ENCODE measurements around the gene ABHD2.

Gene ABHD2

GRCh38 chr15:89091627-89092220 lies 3.5 kb downstream of the ABHD2 start:
- H3K36me3 ChIP-seq (ENCODE audit: control insufficient read depth, insufficient read depth, low read length) = no peaks in the 10 kb centered on the region
- no peaks in the 10 kb centered on the region for H3K4me1 ChIP-seq
- H3K9me3 ChIP-seq (ENCODE audit: control insufficient read depth, low read length) = no peaks in the 10 kb centered on the region
- H3K9ac ChIP-seq = no peak overlapping the region
- peaks cover 13% of the 10 kb centered on the region for H3K79me2 ChIP-seq
- no peak for TF ChIP-seq CTCF (IDR thresholded peaks at IDR 0.05)
- no peak overlapping the region for H3K4me3 ChIP-seq (ENCODE audit: low read depth, low read length)
- H3K27ac ChIP-seq = peak overlapping the region; percentile 42
- H3K27me3 ChIP-seq (ENCODE audit: control insufficient read depth, insufficient read depth, low read length) = no peaks in the 10 kb centered on the region
- no peak overlapping the region for H3K4me2 ChIP-seq (ENCODE audit: low read length)
- H2AFZ ChIP-seq = no peak overlapping the region

- no peaks in the 10 kb centered on the region for H3K27me3 ChIP-seq (ENCODE audit: control insufficient read depth, insufficient read depth, low read length)
- no peak overlapping the region for H3K9ac ChIP-seq
- H3K4me1 ChIP-seq = no peaks in the 10 kb centered on the region
- no peaks in the 10 kb centered on the region for H3K36me3 ChIP-seq (ENCODE audit: control insufficient read depth, insufficient read depth, low read length)
- no peak overlapping the region for H3K27ac ChIP-seq
- no peak overlapping the region for H2AFZ ChIP-seq
- peaks cover 13% of the 10 kb centered on the region for H3K79me2 ChIP-seq
- TF ChIP-seq CTCF (IDR thresholded peaks at IDR 0.05) = no peak
- no peak overlapping the region for H3K4me2 ChIP-seq (ENCODE audit: low read length)
- no peaks in the 10 kb centered on the region for H3K9me3 ChIP-seq (ENCODE audit: control insufficient read depth, low read length)
- H3K4me3 ChIP-seq (ENCODE audit: low read depth, low read length) = no peak overlapping the region
Measured at GRCh38 chr15:89093509-89093908, 5.3 kb downstream of the ABHD2 start.

GRCh38 chr15:89095073-89095472 lies 6.8 kb downstream of the ABHD2 start:
- H3K4me3 ChIP-seq (ENCODE audit: low read depth, low read length) = no peak overlapping the region
- no peaks in the 10 kb centered on the region for H3K36me3 ChIP-seq (ENCODE audit: control insufficient read depth, insufficient read depth, low read length)
- no peak overlapping the region for H3K4me2 ChIP-seq (ENCODE audit: low read length)
- no peak overlapping the region for H2AFZ ChIP-seq
- H3K4me1 ChIP-seq = no peaks in the 10 kb centered on the region
- no peak overlapping the region for H3K9ac ChIP-seq
- no peak for TF ChIP-seq CTCF (IDR thresholded peaks at IDR 0.05)
- no peaks in the 10 kb centered on the region for H3K27me3 ChIP-seq (ENCODE audit: control insufficient read depth, insufficient read depth, low read length)
- no peaks in the 10 kb centered on the region for H3K9me3 ChIP-seq (ENCODE audit: control insufficient read depth, low read length)
- peaks cover 12% of the 10 kb centered on the region for H3K79me2 ChIP-seq
- H3K27ac ChIP-seq = no peak overlapping the region

GRCh38 chr15:89095556-89095955 lies 7.3 kb downstream of the ABHD2 start:
- Histone ChIP-seq H3K9ac (no peak overlapping the region), H2AFZ (no peak overlapping the region), H3K4me1 (no peaks in the 10 kb centered on the region), H3K4me2 (ENCODE audit: low read length) (no peak overlapping the region), H3K36me3 (ENCODE audit: control insufficient read depth, insufficient read depth, low read length) (no peaks in the 10 kb centered on the region), H3K79me2 (peaks cover 12% of the 10 kb centered on the region), H3K27me3 (ENCODE audit: control insufficient read depth, insufficient read depth, low read length) (no peaks in the 10 kb centered on the region), H3K9me3 (ENCODE audit: control insufficient read depth, low read length) (no peaks in the 10 kb centered on the region), H3K4me3 (ENCODE audit: low read depth, low read length) (no peak overlapping the region), H3K27ac (no peak overlapping the region)
- no peak for TF ChIP-seq CTCF (IDR thresholded peaks at IDR 0.05)

- no peaks in the 10 kb centered on the region for H3K36me3 ChIP-seq (ENCODE audit: control insufficient read depth, insufficient read depth, low read length)
- no peak for TF ChIP-seq CTCF (IDR thresholded peaks at IDR 0.05)
- H3K27ac ChIP-seq = no peak overlapping the region
- no peaks in the 10 kb centered on the region for H3K27me3 ChIP-seq (ENCODE audit: control insufficient read depth, insufficient read depth, low read length)
- H3K79me2 ChIP-seq = peaks cover 12% of the 10 kb centered on the region
- no peak overlapping the region for H3K4me2 ChIP-seq (ENCODE audit: low read length)
- no peak overlapping the region for H3K4me3 ChIP-seq (ENCODE audit: low read depth, low read length)
- H3K9me3 ChIP-seq (ENCODE audit: control insufficient read depth, low read length) = no peaks in the 10 kb centered on the region
- no peaks in the 10 kb centered on the region for H3K4me1 ChIP-seq
- H2AFZ ChIP-seq = no peak overlapping the region
- no peak overlapping the region for H3K9ac ChIP-seq
Measured at GRCh38 chr15:89096664-89097063, 8.4 kb downstream of the ABHD2 start.

Data from parathyroid adenoma (tissue), 2 donors.